Measurements from ENCODE around the gene ADGRB2.

ADGRB2 gene

GRCh38 chr1:31749785-31750735 is 14.1 kb downstream of the ADGRB2 start:
- DNase-seq (ENCODE audit: low spot score) = no peak

DNA sequence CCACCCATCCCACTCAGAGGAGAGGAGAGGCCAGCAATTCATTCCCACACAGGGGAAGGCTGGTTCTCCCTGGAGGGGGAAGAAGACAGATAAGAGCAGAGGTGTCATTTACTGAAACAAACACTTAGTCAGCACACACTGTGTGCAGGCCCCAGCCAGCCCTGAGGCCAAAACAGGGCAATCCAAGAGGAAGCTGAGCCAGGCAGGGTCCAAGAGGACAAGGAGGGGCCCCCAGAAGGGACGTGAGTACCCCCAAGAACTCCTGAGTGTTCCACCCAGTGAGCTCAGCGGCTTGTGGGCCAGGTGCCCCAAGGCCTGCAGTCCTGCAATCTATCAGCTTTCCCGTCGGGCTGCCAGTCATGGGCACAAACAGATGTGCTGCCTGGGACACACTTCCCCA is 15.8 kb downstream of the ADGRB2 start:
- DNase-seq (ENCODE audit: low spot score) = no peak

DNA sequence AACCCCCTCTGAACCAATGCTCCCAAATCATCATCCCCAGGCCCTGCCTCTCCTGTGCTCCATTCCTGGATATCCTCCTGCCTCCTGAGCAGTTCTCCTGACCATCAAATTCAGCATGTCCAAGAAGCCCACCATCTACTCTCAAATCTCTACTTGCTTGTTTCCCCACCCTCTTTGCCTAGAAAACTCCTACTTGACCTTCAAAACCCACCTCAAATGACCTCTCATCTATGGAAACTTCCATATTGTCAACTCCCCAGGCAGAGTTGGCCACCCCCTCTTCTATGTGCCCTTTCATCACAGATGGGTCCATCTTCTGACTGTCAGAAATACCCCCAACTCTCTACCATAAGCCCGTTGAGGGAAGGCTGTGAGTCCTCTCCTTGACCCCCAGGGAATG is 16.8 kb downstream of the ADGRB2 start:
- DNase-seq (ENCODE audit: low spot score) = no peak

GRCh38 chr1:31746687-31747086 is 17.5 kb downstream of the ADGRB2 start:
- DNase-seq (ENCODE audit: low spot score) = no peak

GRCh38 chr1:31745946-31746670 is 18.0 kb downstream of the ADGRB2 start:
- DNase-seq (ENCODE audit: low spot score) = no peak

DNA sequence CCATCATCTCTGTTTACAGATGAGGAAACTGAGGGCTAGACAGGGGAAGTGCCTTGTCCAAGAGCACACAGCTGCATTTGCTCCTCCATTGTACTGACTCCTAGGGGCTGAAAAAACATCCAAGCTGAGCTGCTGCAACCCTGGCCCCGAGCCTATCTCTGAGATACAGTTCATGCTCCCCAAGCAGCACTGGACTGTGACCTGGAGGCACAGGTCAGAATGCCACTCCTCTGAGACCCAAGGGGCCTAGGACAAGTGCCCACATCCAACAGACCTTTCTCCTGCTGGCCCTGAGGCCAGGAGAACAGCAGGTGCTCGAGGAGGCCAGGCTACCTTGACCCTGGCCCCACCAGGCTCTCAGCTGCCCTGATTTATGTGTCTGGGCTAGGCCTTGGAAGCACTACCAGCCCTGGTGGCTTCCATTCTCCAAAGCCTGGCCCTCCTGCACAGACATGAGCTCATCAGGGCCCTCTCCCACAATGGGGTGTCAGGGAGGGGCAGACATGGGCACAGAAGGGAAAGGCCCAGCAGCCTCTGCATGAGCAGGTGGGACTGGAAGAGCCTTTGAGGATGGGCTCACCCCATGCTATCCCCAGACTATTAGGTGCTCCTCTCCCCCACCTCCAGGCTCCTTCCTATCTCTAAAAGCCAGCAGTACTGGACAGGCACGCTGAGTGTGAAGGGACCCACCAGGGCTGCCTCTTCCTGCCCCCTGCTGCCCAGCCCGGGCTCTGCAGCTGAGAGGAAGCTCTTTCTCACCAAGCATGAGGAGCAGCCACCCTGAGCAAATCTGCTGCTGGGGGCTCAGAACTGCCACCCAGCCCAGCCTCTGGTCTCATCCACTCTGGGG is 18.8 kb downstream of the ADGRB2 start:
- DNase-seq (ENCODE audit: low spot score) = peak; percentile 80

GRCh38 chr1:31744165-31744888 is 19.8 kb downstream of the ADGRB2 start:
- DNase-seq (ENCODE audit: low spot score) = no peak

- no peak for DNase-seq (ENCODE audit: low spot score)
Observed at GRCh38 chr1:31742462-31743212, 21.5 kb downstream of the ADGRB2 start.

DNA sequence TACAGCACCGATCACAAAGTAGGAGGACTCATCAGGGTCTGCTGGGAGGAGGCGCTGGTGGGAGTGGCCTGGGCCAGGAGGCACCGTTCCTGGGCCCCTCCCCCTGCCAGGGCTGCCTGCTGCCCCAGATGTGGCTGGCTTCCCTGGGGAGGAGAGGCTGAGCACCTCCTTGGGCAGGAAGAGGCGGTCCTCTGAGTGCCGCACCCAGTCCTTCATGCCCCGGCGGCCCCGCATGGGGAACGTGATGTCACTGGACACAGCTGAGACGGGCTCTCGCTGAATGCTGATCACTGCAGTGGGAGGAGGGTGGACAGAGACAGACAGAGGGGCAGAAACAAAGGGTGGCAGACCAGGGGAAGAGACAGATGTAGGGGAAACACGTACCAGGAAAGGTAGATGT is 24.8 kb downstream of the ADGRB2 start:
- no peak for DNase-seq (ENCODE audit: low spot score)

- DNase-seq (ENCODE audit: low spot score) = no peak
Observed at GRCh38 chr1:31736675-31737074, 27.5 kb downstream of the ADGRB2 start.

DNA sequence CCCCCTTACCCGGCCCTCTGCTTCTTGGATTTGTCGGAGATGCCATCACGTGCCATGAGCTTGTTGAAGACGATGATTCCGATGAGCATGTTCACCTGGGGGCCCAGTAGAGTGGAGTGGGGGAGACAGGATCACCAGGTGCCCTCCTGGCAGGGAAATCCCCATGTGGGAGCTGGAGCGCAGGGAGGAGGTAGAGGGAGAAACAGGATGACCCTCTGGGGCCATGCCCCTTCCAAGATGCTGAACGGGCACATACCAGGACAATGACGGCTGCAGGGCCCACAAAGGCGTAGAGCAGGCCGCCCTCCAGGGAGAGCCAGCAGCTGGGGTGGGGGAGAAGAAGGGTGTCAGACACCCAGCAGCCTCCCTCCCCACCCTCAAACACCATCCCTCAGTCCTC is 28.6 kb downstream of the ADGRB2 start:
- no peak for DNase-seq (ENCODE audit: low spot score)

DNA sequence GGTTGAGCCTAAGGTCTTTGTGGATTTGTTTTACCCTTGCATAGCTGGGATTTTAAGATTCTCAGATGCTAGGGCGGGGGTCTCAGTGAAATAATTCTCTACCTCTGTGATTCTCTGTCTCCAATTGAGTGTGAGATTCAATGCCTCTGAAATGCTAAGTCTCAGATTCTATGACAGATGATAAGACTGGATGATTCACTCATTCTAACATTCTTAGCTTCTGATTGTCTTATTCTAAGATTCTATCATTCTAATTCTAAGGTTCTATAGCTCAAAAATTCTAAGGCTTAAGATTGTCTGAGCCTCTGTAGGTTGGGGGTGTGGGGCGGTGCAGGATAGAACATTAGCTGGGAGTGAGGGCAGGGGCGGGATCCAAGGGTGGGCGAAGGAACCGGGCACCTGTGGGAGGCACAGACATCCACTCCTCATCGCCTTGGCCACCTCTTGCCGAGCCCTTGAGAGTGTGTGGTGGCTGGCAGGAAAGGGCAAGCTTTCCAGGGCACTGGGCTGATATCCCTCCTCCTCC is 29.5 kb downstream of the ADGRB2 start:
- DNase-seq (ENCODE audit: low spot score) = no peak

DNA sequence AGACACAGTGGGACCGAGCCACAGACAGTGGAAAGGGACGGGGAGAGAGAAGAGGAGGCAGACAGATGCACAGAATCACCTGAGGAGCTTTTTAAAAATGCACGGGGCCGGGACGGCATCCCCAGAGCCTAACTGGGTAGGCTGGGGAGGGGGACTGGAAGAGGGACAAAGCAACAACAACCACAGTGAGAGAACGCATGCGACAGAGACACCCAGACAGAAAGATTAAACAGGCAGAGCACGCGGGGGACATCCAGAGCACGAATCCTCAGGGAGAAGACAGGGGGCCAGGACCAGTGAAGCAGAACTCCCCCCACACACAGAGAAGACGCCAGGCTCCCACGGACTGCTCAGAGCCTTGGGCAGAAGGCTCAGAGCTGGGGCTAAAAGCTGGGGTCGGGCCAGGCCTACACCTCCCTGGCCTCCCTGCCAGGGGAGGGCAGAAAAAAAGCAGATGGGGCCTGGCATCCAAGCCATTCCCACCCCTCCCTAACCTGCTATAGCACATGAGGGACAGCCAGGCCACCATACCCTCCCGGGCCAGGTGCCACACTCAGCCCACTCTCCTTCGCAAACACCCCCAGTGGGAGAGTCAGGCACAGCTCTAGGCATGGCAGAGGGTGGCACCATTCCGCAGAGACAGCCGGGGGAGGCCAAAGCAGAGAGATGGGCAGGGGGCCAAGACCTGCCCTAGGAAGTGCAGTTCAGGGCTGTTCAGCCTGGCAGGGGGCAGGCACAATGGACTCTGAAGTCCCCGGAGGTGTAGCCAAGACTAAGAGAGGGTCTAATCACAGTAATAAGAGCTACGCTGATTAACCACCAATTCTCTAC is 30.5 kb downstream of the ADGRB2 start:
- DNase-seq (ENCODE audit: low spot score) = no peak

- DNase-seq (ENCODE audit: low spot score) = no peak
Observed at GRCh38 chr1:31732751-31733289, 31.3 kb downstream of the ADGRB2 start.

DNA sequence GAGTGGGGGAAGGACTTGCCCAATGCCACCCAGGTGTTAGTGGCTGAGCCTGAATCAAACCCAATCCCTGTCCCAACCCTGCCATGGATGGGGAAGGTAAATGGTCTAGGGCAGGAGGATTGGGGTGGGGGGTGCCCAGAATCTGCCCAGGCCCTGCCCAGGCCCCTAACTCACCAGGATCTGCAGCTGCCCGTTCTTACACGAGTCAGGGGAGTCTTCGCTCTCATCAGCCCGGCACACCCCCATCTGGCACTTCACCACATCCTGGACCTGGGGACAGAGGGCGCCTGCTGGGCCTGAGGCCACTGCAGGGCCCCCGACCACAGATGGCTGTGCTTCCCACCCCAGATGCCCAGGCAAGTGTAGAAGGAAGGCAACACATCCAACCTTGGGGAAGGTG is 31.8 kb downstream of the ADGRB2 start:
- no peak for DNase-seq (ENCODE audit: low spot score)

DNA sequence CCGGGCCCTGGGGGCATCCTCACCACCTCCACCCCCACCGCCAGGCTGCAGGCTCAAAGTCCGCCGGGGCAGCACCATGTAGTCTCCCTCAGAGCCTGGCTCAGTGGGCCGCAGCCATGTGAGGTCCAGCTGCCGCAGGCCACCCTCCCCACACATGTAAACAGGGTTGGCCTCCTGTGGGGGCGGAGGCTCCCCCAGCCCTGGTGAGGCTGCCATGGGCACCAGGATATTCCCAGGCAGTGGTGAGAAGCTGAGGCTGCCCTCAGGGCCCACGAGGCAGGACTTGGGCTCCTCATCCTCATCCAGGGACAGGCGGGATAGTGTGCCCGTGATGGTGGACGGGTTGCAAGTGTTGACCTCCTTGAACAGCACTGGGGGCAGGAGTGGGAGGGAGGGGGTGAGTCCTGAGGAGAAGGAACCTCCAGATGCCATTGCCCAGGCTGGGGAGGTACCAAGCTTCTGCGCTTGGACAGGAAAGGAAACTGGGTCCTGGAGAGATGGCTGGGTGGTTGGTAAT is 33.0 kb downstream of the ADGRB2 start:
- DNase-seq (ENCODE audit: low spot score) = no peak

DNA sequence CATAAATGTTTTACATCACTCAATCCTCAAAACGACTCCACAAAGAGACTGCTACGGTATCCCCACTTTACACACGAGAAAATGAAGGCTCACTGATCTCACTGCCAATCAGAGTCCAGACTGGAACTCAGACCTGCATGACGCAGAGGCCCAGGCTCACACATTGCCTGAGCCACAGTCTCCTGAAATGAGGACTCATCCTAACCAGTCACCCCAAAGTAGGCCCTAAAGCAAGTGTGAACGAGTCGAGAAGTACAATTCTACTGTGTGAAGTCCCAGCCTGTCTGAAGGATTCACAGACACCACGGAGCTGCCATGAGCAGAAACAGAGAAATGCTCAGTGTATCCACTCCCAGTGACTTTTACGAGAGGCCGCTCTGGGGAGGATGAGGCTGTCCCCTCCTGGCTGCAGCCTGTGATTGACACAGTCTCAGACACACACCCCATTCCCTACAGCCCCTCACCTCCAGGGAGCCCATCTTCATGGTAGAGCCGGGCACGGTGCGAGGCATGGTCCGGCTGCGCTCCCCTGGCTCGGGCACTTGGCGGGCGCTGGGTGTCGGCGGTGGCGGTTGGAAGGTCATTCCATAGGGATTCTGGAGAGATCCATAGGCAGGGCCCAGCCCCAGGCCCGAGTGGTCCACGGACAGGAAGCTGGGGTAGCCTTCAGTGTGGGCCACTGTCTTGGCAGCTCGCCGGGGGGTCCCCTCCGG is 33.6 kb downstream of the ADGRB2 start:
- no peak for DNase-seq (ENCODE audit: low spot score)

DNA sequence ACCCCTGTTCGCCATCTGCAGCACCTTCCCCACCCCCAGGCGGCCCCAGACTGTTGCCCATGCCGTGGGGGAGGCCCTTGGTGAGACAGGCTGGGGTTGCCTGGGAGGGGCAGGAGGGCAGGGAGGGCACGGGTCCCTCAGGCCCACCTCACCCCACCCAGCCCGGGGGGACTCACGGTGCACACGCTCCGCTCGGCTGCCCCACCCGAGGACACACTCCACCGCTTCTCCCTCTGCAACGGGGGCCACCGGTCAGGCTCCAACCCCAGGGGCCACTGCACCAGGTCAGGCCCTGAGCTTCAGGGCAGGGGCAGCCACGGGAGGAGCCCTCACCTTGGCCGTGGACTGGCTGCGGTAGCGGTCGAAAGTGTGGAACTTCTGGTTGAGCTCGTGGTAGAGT is 36.3 kb downstream of the ADGRB2 start:
- no peak for DNase-seq (ENCODE audit: low spot score)

- DNase-seq (ENCODE audit: low spot score) = no peak
Observed at GRCh38 chr1:31727195-31727594, 36.9 kb downstream of the ADGRB2 start.
